RWPE2 (cell line): ENCODE measurements around the gene TCEANC.
"Not testable (repeated sequence)": the region's sequence is repeated elsewhere in the genome, so short reads cannot be mapped to it uniquely, and the experiment has no call there.

ENCODE experiments used
- ATAC-seq: fragments of 200-7000 bp; cut with Tn5 transposase; 3 replicates; pipeline ENCODE4 v1.9.1; 2021; ENCODE audit warnings: low read depth
- DNase-seq: peaks from one replicate; pipeline ENCODE4 v3.0.0-alpha.2; 2020; ENCODE audit warnings: low spot score
- H3K27ac ChIP-seq: fragments of 450-650 bp; 2 replicates; pipeline ENCODE4 v1.5.1; 2017; ENCODE audit warnings: mild to moderate bottlenecking; ENCODE audit not compliant: poor library complexity, severe bottlenecking
- H3K27me3 ChIP-seq: fragments of 250-450 bp; sonication (Bioruptor Pico); 2 replicates; pipeline ENCODE4 v1.5.1; 2021; ENCODE audit warnings: mild to moderate bottlenecking, moderate library complexity; ENCODE audit not compliant: insufficient read depth, poor library complexity, severe bottlenecking
- H3K36me3 ChIP-seq: fragments of 250-450 bp; sonication (Bioruptor Pico); 2 replicates; pipeline ENCODE4 v1.5.1; 2020; ENCODE audit warnings: low read depth, mild to moderate bottlenecking, moderate library complexity
- H3K4me1 ChIP-seq: fragments of 250-450 bp; sonication (Bioruptor Pico); 2 replicates; pipeline ENCODE4 v1.5.1; 2021; ENCODE audit warnings: mild to moderate bottlenecking, moderate library complexity; ENCODE audit not compliant: insufficient read depth, poor library complexity, severe bottlenecking
- H3K4me3 ChIP-seq: fragments of 250-450 bp; sonication (Bioruptor Pico); 2 replicates; pipeline ENCODE4 v1.5.1; 2021; ENCODE audit warnings: mild to moderate bottlenecking, moderate library complexity; ENCODE audit not compliant: severe bottlenecking
- H3K9me3 ChIP-seq: fragments of 250-450 bp; sonication (Bioruptor Pico); 2 replicates; pipeline ENCODE4 v1.5.1; 2021; ENCODE audit warnings: mild to moderate bottlenecking, moderate library complexity; ENCODE audit not compliant: severe bottlenecking
- TF ChIP-seq, protein P1 (sequence below): fragments of 450-650 bp; IDR thresholded peaks from one replicate; pipeline ENCODE4 v1.5.1; 2017; ENCODE audit warnings: mild to moderate bottlenecking, moderate library complexity; ENCODE audit not compliant: poor library complexity, severe bottlenecking

The TCEANC gene

DNA sequence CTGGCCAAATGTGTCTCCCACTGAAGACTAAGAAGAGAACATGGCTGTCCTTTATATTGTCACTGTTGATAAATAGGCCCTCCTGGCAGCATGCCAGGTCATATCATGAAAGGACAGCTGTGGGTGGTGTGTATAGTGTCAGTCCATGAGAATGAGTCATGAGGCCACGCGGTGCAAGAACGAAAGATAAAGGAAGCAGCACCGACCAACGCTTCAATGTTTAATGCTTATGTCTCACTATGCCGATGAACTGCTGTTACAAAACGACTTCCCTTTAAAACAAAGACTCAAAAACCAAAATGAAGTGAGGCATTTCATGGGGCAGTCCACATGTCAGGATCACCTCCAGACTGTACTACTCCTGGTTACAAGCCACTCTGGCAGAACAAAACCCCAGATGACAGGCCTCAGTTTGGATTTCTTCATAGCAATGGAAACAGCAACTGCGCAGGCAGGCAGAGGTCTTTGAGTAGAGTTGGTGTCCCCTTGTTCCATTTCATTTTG, 5.2 kb upstream of the TCEANC start:
- DNase-seq (no peak), ATAC-seq (no peak)
- no peaks in the 10 kb centered on the region for H3K4me1 ChIP-seq
- H3K4me3 ChIP-seq: no peak overlapping the region
- H3K36me3 ChIP-seq: no peaks in the 10 kb centered on the region
- TF ChIP-seq, protein P1, sequence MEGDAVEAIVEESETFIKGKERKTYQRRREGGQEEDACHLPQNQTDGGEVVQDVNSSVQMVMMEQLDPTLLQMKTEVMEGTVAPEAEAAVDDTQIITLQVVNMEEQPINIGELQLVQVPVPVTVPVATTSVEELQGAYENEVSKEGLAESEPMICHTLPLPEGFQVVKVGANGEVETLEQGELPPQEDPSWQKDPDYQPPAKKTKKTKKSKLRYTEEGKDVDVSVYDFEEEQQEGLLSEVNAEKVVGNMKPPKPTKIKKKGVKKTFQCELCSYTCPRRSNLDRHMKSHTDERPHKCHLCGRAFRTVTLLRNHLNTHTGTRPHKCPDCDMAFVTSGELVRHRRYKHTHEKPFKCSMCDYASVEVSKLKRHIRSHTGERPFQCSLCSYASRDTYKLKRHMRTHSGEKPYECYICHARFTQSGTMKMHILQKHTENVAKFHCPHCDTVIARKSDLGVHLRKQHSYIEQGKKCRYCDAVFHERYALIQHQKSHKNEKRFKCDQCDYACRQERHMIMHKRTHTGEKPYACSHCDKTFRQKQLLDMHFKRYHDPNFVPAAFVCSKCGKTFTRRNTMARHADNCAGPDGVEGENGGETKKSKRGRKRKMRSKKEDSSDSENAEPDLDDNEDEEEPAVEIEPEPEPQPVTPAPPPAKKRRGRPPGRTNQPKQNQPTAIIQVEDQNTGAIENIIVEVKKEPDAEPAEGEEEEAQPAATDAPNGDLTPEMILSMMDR: no peak
- no peak overlapping the region for H3K27ac ChIP-seq
- H3K27me3 ChIP-seq: no peaks in the 10 kb centered on the region
- H3K9me3 ChIP-seq: no peaks in the 10 kb centered on the region

DNA sequence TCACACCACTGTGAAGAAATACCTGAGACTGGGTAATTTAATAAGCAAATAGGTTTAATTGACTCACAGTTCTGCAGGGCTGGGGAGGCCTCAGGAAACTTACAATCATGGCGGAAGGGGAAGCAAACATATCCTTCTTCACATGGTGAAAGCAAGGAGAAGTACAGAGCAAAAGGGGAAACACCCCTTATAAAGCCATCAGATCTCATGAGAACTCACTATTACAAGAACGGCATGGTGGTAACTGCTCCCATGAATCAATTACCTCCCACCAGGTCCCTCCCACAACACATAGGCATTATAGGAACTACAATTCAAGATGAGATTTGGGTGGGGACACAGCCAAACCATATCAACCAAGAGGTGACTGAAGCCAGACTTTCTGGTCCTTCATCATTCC, 4.6 kb upstream of the TCEANC start:
- not testable (repeated sequence) for H3K9me3 ChIP-seq, H3K4me1 ChIP-seq, ATAC-seq, H3K27ac ChIP-seq, DNase-seq, H3K27me3 ChIP-seq, H3K36me3 ChIP-seq, H3K4me3 ChIP-seq

DNA sequence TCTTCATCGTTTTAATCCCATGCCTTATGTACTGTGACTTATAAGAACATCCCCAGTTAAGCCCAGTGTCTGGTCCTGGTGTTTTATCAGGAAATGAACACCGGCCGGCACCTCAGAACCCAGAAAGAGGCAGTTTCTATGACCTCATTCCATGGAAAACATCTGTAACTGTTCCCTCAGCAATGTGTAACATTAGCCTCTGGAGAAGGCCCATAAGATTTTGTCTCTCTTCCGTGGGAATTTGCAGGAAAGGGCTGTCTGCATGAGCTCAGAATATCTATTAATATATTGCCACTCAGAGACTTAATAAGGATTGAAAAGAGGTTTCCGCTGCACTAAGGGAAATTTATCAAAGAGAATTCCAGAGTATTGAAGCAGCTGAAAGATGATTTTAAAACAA, 3.1 kb upstream of the TCEANC start:
- ATAC-seq: no peak
- H3K36me3 ChIP-seq: no peaks in the 10 kb centered on the region
- no peak for DNase-seq
- no peak overlapping the region for H3K27ac ChIP-seq
- no peaks in the 10 kb centered on the region for H3K4me1 ChIP-seq
- no peak overlapping the region for H3K4me3 ChIP-seq
- no peaks in the 10 kb centered on the region for H3K27me3 ChIP-seq
- H3K9me3 ChIP-seq: no peaks in the 10 kb centered on the region
- TF ChIP-seq, protein P1: no peak

DNA sequence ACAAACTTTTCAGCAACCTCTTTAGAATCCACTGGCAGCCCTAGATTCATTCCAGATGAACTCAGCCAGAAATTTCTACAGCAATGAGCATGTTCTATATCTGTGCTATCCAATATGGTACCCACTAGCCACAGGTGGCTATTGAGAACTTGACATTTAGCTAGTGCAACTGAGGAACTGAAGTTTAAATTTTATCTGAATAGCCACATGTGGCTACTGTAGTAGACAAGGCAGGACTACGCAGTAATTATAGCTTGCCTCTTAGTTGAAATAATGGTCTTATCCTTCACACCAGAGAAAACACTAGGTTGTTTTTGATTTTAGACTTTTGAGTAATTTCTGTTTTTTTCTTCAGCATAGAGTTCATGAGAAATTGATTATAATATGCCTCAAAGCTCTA, 2.6 kb upstream of the TCEANC start:
- DNase-seq: no peak
- no peak for ATAC-seq
- Histone ChIP-seq H3K4me1 (no peaks in the 10 kb centered on the region), H3K4me3 (no peak overlapping the region), H3K36me3 (no peaks in the 10 kb centered on the region), H3K27me3 (no peaks in the 10 kb centered on the region), H3K9me3 (no peaks in the 10 kb centered on the region), H3K27ac (no peak overlapping the region)
- TF ChIP-seq, protein P1: no peak

DNA sequence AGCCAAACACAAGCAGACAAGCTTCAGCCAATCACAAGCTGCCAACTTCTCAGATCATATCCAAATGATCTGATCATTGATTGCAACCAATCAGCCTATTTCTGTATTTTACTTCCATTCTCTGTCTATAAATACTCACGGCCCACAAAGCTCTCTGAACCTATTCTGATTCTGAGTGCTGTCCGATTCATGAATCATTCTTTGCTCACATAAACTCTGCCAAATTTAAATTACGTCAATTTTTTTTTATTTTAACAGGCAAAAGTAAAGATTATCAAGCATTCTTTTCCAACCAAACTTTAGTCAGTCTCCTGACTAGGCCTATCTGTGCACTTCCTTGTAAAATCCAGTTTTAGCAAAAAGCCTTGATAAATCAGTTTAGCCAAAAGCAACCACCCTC, 1.8 kb upstream of the TCEANC start:
- ATAC-seq (no peak), DNase-seq (no peak)
- TF ChIP-seq, protein P1: no peak
- H3K36me3 ChIP-seq: no peaks in the 10 kb centered on the region
- H3K27me3 ChIP-seq: no peaks in the 10 kb centered on the region
- H3K4me3 ChIP-seq: no peak overlapping the region
- H3K27ac ChIP-seq: no peak overlapping the region
- H3K4me1 ChIP-seq: no peaks in the 10 kb centered on the region
- no peaks in the 10 kb centered on the region for H3K9me3 ChIP-seq
